LNCaP clone FGC (cell line): ENCODE measurements around the gene BMP4.

Experiments used
- DNase-seq: peaks from one replicate; pipeline ENCODE4 v3.0.0-alpha.2; 2011; ENCODE audit warnings: low read depth
- H3K4me3 ChIP-seq: 2 replicates; pipeline ENCODE4 v1.5.1; 2011; ENCODE audit warnings: mild to moderate bottlenecking, low read depth, low read length, control low read depth
- TF ChIP-seq, protein P1 (sequence below): IDR thresholded peaks from 2 replicates; pipeline ENCODE4 v1.5.1; 2012; ENCODE audit warnings: mild to moderate bottlenecking; ENCODE audit not compliant: control insufficient read depth, insufficient read depth; ENCODE audit errors: extremely low read depth

BMP4 gene

DNA sequence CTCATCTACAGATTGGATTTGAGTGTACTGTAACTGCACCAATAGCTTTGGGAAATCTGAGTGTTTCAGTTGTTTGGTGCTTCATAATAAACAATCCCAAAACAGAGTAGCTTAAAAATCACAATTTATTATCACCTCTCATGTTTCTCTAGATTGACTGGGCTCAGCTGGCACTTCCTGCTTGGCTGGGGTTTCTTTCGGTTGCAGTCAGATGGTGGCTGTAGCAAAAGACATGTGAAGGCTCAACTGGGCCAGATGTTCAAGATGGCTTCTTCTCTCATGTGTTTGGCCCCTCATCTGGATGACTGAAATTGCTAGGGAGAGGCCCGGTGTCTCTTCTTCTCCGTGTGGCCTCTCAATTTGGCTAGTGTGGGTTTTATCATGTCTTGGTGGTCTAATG is 12.1 kb upstream of the BMP4 start:
- DNase-seq, result no peak
- TF ChIP-seq, protein P1, sequence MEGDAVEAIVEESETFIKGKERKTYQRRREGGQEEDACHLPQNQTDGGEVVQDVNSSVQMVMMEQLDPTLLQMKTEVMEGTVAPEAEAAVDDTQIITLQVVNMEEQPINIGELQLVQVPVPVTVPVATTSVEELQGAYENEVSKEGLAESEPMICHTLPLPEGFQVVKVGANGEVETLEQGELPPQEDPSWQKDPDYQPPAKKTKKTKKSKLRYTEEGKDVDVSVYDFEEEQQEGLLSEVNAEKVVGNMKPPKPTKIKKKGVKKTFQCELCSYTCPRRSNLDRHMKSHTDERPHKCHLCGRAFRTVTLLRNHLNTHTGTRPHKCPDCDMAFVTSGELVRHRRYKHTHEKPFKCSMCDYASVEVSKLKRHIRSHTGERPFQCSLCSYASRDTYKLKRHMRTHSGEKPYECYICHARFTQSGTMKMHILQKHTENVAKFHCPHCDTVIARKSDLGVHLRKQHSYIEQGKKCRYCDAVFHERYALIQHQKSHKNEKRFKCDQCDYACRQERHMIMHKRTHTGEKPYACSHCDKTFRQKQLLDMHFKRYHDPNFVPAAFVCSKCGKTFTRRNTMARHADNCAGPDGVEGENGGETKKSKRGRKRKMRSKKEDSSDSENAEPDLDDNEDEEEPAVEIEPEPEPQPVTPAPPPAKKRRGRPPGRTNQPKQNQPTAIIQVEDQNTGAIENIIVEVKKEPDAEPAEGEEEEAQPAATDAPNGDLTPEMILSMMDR, result no peak
- H3K4me3 ChIP-seq, result no peak overlapping the region

DNA sequence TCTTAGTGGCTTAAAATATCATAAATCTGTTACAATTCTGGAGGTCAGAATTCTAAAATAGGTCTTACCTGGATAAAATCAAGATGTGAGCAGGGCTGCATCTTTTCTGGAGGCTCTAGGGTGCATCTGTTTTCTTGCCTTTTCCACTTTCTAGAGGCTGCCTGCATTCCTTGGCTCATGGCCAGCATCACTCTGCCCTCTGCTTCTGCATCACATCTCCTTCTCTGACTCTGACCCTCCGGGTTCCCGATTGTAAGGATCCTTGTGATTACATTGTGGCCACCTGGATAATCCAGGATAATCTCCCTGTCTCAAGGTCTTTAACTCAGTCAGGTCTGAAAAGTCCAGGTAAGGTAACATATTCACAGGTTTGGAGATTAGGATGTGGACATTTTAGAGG is 11.0 kb upstream of the BMP4 start:
- no peak overlapping the region for H3K4me3 ChIP-seq
- TF ChIP-seq, protein P1, result no peak
- no peak for DNase-seq

DNA sequence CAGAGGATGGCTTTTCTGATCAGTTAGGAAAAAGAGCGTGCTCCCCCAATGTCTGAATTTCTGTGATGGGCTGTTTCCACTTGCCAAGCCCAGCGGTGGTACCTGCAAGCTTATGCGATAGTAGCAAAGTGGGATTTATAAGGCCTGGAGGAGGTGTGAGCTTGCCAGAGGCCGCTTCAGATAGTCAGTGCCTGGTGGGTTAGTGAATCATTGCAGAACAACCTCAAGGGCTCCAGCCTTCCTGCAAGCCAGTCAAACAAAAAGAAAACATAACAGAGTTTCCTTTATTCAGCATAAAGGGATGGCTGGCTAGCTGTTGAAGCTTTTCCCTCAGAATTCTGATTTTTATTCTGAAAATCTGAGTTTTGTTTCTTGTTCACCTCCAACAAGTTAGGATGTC is 7.6 kb upstream of the BMP4 start:
- H3K4me3 ChIP-seq, result no peak overlapping the region
- DNase-seq, result no peak
- TF ChIP-seq, protein P1, result no peak

DNA sequence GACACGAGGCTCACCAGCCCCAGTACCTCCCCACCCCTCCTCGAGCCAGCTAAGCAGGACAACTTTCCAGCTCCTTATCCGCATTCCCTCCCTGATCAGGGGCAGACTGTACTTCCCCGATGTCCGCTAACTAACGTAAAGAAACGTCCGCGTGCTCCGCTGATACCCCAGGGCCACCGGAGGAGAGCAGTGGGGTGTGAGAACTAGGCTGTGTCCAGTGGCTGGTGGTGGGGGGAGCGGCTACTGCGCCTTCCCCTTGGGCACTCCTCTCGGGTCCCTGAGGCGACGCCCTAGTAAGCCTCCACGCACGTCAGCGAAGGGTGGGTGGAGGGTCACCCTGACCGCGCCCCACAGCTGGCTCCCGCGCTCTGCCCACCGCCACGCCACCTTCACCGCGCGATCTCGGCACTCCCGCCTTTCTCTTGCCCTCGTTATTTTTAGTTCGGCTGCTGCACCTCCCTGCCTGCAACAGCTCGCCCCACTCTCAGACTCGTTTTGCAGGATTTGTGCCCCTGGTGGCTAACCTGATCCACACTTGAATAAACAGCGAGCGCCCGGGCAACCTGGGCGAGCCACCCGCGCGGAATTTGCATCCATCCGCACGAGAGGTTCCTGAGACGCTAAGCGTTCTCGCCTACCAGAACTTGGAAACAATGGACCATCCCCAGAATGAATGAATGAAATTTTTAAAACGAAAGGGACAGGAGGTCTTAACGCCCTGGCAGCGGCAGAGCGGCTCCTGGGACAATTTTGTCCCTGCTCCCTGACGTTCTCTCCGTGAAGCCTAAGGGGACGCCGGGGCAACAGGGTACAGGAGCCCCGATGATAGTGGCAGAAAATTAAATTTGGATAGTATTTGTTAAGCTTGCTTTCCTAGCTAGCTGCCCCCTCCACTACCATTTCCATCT is 6.9 kb upstream of the BMP4 start:
- peak overlapping the region; percentile 40 for H3K4me3 ChIP-seq
- TF ChIP-seq, protein P1, result peak; percentile 74
- DNase-seq, result peak; percentile 44

DNA sequence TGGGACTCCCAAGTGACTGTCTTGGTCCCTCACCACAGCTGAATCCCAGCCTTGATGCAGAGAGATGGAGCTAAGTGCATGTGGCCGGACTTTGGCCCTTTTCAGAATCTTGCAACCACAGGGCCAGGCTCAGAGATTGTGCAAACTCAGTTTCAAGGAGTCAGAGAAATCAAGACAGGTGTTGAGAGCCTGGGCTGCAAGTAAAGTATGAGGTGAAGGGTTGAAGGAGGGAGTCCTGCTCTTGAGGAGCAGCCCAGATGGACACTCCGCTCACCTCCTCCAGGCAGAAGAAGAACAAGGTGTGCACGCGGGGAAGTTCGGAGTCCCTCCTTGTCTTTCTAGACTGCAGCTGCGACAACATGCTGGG is 6.3 kb upstream of the BMP4 start:
- TF ChIP-seq, protein P1, result no peak
- H3K4me3 ChIP-seq, result peak overlapping the region; percentile 40
- no peak for DNase-seq

DNA sequence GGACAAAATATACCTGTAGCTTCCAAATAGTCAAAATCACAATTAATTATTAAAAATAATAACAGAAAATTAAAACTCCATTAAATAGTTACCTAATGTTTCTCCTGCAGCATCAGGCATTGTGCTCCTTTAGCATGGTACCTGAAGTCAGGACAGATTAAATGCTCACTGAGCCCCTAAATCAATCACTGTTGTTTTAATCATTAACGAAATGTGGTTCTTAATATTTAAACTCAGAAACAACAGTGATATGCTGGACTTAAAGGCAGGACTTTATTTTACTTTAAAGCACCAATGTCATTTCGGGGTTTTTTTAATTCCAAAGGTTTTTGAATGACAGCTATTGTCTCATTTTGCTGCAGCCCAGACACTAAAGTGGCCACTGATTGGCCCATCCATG is 2.0 kb upstream of the BMP4 start:
- no peak overlapping the region for H3K4me3 ChIP-seq
- no peak for DNase-seq
- TF ChIP-seq, protein P1, result no peak

DNA sequence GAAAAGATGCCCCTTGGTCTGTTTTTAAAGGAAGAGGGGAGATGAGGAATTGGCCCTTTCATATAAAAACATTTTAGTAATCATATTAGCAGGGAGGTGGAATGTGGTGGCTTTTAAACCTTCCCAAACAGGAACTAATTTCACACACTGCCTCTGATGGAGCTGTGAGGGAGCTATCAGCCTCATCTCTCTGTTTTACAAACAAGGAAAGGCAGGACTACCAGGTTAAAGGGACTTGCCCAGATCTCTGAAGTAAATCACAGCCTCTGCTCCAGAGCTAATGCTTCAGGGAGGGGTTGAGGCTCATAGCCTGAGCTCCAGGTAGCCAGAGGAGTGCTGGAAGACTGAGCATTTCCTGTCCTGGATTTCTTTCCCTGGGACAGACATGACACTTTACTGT is 1.1 kb upstream of the BMP4 start:
- TF ChIP-seq, protein P1, result no peak
- H3K4me3 ChIP-seq, result no peak overlapping the region
- no peak for DNase-seq
